ENCODE results near the gene IP6K3. TPM values are rescaled to one million over a fixed set of nuclear protein-coding genes. Genes with fewer than 3 reads are reported as not detected.

The IP6K3 gene
- total RNA-seq, 1 donor from 2014 or later: 0.75 TPM

- Mint-ChIP-seq H3K27ac (no peak overlapping the region), H3K4me3 (no peak overlapping the region), H3K27me3 (no peaks in the 10 kb centered on the region), H3K9me3 (no peaks in the 10 kb centered on the region), H3K4me1 (ENCODE audit: unreplicated experiment) (peaks cover 10% of the 10 kb centered on the region), H3K36me3 (peaks cover 13% of the 10 kb centered on the region)
- DNase-seq (ENCODE audit: extremely low spot score, unreplicated experiment): no peak
- TF ChIP-seq, protein P1, sequence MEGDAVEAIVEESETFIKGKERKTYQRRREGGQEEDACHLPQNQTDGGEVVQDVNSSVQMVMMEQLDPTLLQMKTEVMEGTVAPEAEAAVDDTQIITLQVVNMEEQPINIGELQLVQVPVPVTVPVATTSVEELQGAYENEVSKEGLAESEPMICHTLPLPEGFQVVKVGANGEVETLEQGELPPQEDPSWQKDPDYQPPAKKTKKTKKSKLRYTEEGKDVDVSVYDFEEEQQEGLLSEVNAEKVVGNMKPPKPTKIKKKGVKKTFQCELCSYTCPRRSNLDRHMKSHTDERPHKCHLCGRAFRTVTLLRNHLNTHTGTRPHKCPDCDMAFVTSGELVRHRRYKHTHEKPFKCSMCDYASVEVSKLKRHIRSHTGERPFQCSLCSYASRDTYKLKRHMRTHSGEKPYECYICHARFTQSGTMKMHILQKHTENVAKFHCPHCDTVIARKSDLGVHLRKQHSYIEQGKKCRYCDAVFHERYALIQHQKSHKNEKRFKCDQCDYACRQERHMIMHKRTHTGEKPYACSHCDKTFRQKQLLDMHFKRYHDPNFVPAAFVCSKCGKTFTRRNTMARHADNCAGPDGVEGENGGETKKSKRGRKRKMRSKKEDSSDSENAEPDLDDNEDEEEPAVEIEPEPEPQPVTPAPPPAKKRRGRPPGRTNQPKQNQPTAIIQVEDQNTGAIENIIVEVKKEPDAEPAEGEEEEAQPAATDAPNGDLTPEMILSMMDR (conservative IDR thresholded peaks at IDR 0.05): no peak
Observed at GRCh38 chr6:33686981-33687975, 59.4 kb downstream of the IP6K3 start.

GRCh38 chr6:33686225-33686924 lies 60.3 kb downstream of the IP6K3 start:
- no peak for DNase-seq (ENCODE audit: extremely low spot score, unreplicated experiment)
- Mint-ChIP-seq H3K4me1 (ENCODE audit: unreplicated experiment) (peaks cover 5% of the 10 kb centered on the region), H3K27me3 (no peaks in the 10 kb centered on the region), H3K27ac (no peak overlapping the region), H3K36me3 (peaks cover 13% of the 10 kb centered on the region), H3K4me3 (no peak overlapping the region), H3K9me3 (no peaks in the 10 kb centered on the region)
- TF ChIP-seq, protein P1 (conservative IDR thresholded peaks at IDR 0.05): no peak

GRCh38 chr6:33685411-33686224 lies 61.1 kb downstream of the IP6K3 start:
- Mint-ChIP-seq H3K36me3 (peaks cover 13% of the 10 kb centered on the region), H3K27ac (no peak overlapping the region), H3K9me3 (no peaks in the 10 kb centered on the region), H3K4me3 (no peak overlapping the region), H3K4me1 (ENCODE audit: unreplicated experiment) (peaks cover 5% of the 10 kb centered on the region), H3K27me3 (no peaks in the 10 kb centered on the region)
- DNase-seq (ENCODE audit: extremely low spot score, unreplicated experiment): no peak
- TF ChIP-seq, protein P1 (conservative IDR thresholded peaks at IDR 0.05): no peak

- H3K36me3 Mint-ChIP-seq: peaks cover 13% of the 10 kb centered on the region
- no peaks in the 10 kb centered on the region for H3K9me3 Mint-ChIP-seq
- peaks cover 5% of the 10 kb centered on the region for H3K4me1 Mint-ChIP-seq (ENCODE audit: unreplicated experiment)
- H3K27ac Mint-ChIP-seq: no peak overlapping the region
- no peak overlapping the region for H3K4me3 Mint-ChIP-seq
- no peaks in the 10 kb centered on the region for H3K27me3 Mint-ChIP-seq
- TF ChIP-seq, protein P1 (conservative IDR thresholded peaks at IDR 0.05): no peak
- DNase-seq (ENCODE audit: extremely low spot score, unreplicated experiment): no peak
Observed at GRCh38 chr6:33684983-33685382, 61.7 kb downstream of the IP6K3 start.

DNA sequence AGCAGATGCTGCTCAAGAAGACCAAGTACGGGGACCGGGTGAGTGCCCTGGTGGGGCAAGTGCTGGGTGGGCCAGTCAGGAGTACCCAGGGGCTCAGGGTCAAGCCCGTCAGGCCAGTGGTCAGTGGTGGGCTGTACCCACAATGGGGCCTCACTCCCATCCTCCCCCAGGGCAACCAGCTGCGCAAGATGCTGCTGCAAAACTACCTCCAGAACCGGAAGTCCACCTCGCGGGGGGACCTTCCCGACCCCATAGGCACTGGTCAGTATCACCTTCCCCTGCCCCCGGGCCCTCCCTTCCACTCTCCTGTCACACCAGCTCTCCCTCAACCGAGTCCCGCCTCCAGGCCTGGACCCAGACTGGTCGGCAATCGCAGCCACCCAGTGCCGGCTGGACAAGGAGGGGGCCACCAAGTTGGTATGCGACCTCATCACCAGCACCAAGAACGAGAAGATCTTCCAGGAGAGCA lies 62.2 kb downstream of the IP6K3 start:
- peaks cover 9% of the 10 kb centered on the region for H3K36me3 Mint-ChIP-seq
- no peak for DNase-seq (ENCODE audit: extremely low spot score, unreplicated experiment)
- TF ChIP-seq, protein P1 (conservative IDR thresholded peaks at IDR 0.05): no peak
- H3K9me3 Mint-ChIP-seq: no peaks in the 10 kb centered on the region
- no peak overlapping the region for H3K27ac Mint-ChIP-seq
- peaks cover 5% of the 10 kb centered on the region for H3K4me1 Mint-ChIP-seq (ENCODE audit: unreplicated experiment)
- no peaks in the 10 kb centered on the region for H3K27me3 Mint-ChIP-seq
- no peak overlapping the region for H3K4me3 Mint-ChIP-seq
